SH-SY5Y (cell line): ENCODE data around the gene APLP1.

Experiments
- GATA2 ChIP-seq: IDR thresholded peaks from 2 replicates; pipeline ENCODE4 v1.6.1; 2011; ENCODE audit warnings: mild to moderate bottlenecking, low read depth, low read length
- GATA3 ChIP-seq: IDR thresholded peaks from 2 replicates; pipeline ENCODE4 v1.6.1; 2011; ENCODE audit warnings: low read depth, mild to moderate bottlenecking, low read length, moderate library complexity

DNA sequence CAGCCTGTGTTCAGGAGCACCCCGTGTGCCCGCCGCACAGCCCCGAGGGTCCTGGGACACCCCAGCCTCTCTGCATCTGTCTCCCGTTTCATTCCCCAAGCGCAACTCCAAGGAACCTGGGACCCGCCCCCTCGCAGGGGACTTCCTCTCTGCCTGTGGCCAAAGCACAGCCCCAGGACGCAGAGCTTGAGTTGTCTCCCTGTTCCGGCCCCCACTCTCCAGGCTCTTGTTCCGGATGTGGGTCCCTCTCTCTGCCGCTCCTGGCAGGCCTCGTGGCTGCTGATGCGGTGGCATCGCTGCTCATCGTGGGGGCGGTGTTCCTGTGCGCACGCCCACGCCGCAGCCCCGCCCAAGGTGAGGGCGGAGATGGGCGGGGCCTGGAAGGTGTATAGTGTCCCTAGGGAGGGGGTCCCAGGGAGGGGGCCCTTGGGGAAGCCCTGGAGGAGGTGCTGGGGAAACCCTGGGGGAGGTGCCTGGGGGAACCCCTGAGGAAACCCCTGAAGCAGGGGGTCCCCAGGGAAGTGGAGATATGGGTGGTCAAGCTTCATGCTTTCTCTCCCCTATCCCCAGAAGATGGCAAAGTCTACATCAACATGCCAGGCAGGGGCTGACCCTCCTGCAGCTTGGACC lies 35.3 kb downstream of the APLP1 start:
- TF ChIP-seq GATA2, result no peak
- TF ChIP-seq GATA3, result no peak
